ENCODE data around the gene KLHDC7B. TPM values are rescaled to one million over a fixed set of nuclear protein-coding genes. Genes with fewer than 3 reads are reported as not detected.
A peak's percentile ranks its signal among the peaks of the same experiment; 100 is the strongest.

The KLHDC7B gene
- polyA plus RNA-seq, 1 experiment = 0.04 TPM

GRCh38 chr22:50529416-50529896, 16.2 kb upstream of the KLHDC7B start:
- POLR2A ChIA-PET = no interaction called here
- no peak for DNase-seq (ENCODE audit: low read depth, low spot score)
- TF ChIP-seq CTCF (IDR thresholded peaks at IDR 0.05; ENCODE audit: low read depth, low read length) = no peak
- Histone ChIP-seq H3K4me3 (ENCODE audit: low read depth, low read length) (peak overlapping the region; percentile 48), H3K27ac (ENCODE audit: low read depth, low read length) (no peak overlapping the region), H3K9me3 (ENCODE audit: control insufficient read depth, insufficient read depth, low read length) (peaks cover 11% of the 10 kb centered on the region; the same call in 1 of the 2 replicates), H3K27me3 (ENCODE audit: control insufficient read depth, insufficient read depth, low read length) (peaks cover 5% of the 10 kb centered on the region)
- CTCF ChIA-PET = interaction anchor here (1.1 kb wide), 1 partner anchor 34 kb away, joined by 3 read pairs; the partner anchor contains the start of gene SYCE3

- TF ChIP-seq CTCF (IDR thresholded peaks at IDR 0.05; ENCODE audit: low read depth, low read length) = no peak
- Histone ChIP-seq H3K4me3 (ENCODE audit: low read depth, low read length) (peak within 1 kb of the TSS; percentile 53), H3K27ac (ENCODE audit: low read depth, low read length) (no peak within 1 kb of the TSS), H3K9me3 (ENCODE audit: control insufficient read depth, insufficient read depth, low read length) (peaks cover 11% of the 10 kb centered on the region; the same call in 1 of the 2 replicates), H3K27me3 (ENCODE audit: control insufficient read depth, insufficient read depth, low read length) (peaks cover 5% of the 10 kb centered on the region)
- no peak for DNase-seq (ENCODE audit: low read depth, low spot score)
- ChIA-PET CTCF (interaction anchor here (1.1 kb wide), 1 partner anchor 33 kb away, joined by 3 read pairs; the partner anchor contains the start of gene SYCE3), POLR2A (no interaction called here)
These were observed 15.7 kb upstream of the KLHDC7B start, which contains the start of gene TYMP for GRCh38 chr22:50529897-50530579. TYMP (minus strand) TSS chr22:50530012; CDS start chr22:50529709, 303 bp downstream.

- DNase-seq (ENCODE audit: low read depth, low spot score) = no peak
- ChIA-PET POLR2A (no interaction called here), CTCF (interaction anchor here (0.6 kb wide), 1 partner anchor 18 kb away, joined by 3 read pairs; no protein-coding TSS in a partner anchor)
- H3K4me3 ChIP-seq (ENCODE audit: low read depth, low read length) = peak overlapping the region; percentile 53
- peaks cover 5% of the 10 kb centered on the region for H3K27me3 ChIP-seq (ENCODE audit: control insufficient read depth, insufficient read depth, low read length)
- TF ChIP-seq CTCF (IDR thresholded peaks at IDR 0.05; ENCODE audit: low read depth, low read length) = no peak
- no peak overlapping the region for H3K27ac ChIP-seq (ENCODE audit: low read depth, low read length)
- peaks cover 11% of the 10 kb centered on the region; the same call in 1 of the 2 replicates for H3K9me3 ChIP-seq (ENCODE audit: control insufficient read depth, insufficient read depth, low read length)
These were observed 15.2 kb upstream of the KLHDC7B start for GRCh38 chr22:50530580-50530876.

GRCh38 chr22:50530877-50531545, 14.7 kb upstream of the KLHDC7B start:
- Histone ChIP-seq H3K9me3 (ENCODE audit: control insufficient read depth, insufficient read depth, low read length) (peaks cover 11% of the 10 kb centered on the region; the same call in 1 of the 2 replicates), H3K27me3 (ENCODE audit: control insufficient read depth, insufficient read depth, low read length) (peaks cover 5% of the 10 kb centered on the region), H3K4me3 (ENCODE audit: low read depth, low read length) (peak overlapping the region; percentile 53), H3K27ac (ENCODE audit: low read depth, low read length) (no peak overlapping the region)
- POLR2A ChIA-PET = interaction anchor here (1.2 kb wide), 1 partner anchor 47 kb away, joined by 3 read pairs; no protein-coding TSS in a partner anchor
- no peak for TF ChIP-seq CTCF (IDR thresholded peaks at IDR 0.05; ENCODE audit: low read depth, low read length)
- CTCF ChIA-PET = interaction anchor here (0.6 kb wide), 1 partner anchor 19 kb away, joined by 3 read pairs; no protein-coding TSS in a partner anchor
- no peak for DNase-seq (ENCODE audit: low read depth, low spot score)

Data from AG04450 (cell line).